Measurements from ENCODE around the gene MAN2B2.
A peak's percentile ranks its signal among the peaks of the same experiment; 100 is the strongest.
"Not testable (repeated sequence)": the region's sequence is repeated elsewhere in the genome, so short reads cannot be mapped to it uniquely, and the experiment has no call there.

The MAN2B2 gene

DNA sequence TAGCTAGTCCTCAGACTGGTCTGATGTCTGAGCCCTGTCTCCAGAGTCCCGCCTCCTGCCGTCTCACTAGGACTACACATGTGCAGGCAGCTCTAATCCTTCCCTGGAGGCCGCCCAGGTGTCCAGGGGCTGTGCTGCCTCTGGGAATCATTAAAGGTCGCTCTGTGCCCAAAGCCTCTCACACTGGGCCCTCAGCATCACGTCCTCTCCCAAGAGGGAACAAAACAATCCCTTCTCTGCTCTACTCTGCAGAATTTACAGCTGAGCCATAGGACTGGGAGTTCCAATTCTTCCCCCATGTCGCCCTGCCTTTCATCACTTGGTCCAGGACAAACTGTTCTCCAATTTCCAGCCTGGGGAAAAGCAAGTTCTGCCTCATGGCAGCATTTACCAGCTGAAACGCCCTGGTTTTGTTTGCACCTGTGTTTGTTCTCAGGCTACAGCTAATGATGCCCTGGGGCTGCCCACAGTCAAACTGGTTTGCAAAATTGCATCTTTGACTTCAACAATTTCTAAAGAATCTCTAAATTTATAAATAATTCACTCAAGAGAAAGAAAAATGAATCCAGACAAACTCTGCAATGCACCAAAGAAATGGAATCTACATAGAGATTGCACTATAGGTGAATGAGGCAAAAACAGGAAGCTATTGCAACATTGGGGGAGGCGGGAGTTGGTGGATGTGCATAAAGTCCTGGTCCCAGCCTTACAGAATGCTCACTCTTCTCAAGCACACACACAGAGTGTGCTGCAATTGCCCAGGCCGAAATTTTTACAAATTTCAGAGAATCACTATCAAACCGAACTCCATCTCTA is 58.3 kb downstream of the MAN2B2 start:
- no peak for TF ChIP-seq POLR2A (IDR thresholded peaks at IDR 0.05; ENCODE audit: low read length)
- TF ChIP-seq GATA1 (IDR thresholded peaks at IDR 0.05; ENCODE audit: low read depth, low read length), result no peak
- DNase-seq, result peak in 1 of 2 experiments; percentile 24

DNA sequence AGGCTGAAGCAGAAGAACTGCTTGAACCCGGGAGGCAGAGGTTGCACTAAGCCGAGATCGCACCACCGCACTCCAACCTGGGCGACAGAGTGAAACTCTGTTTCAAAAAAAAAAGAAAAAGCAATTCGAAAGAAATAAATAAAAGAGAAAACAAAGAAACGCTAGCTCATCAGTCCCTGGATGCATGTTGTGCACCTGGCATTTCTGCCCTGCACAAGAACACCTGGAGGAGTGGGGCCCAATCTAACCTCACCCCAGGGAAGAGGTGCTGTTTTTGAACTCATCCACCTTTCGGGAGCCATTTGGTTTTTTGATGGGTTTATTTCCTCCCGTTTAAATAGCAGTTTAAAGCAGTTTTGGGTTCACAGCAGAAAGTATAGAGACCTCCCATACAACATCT is 59.8 kb downstream of the MAN2B2 start:
- TF ChIP-seq POLR2A (IDR thresholded peaks at IDR 0.05; ENCODE audit: low read length) (no peak), GATA1 (IDR thresholded peaks at IDR 0.05; ENCODE audit: low read depth, low read length) (no peak)
- DNase-seq, result no peak

DNA sequence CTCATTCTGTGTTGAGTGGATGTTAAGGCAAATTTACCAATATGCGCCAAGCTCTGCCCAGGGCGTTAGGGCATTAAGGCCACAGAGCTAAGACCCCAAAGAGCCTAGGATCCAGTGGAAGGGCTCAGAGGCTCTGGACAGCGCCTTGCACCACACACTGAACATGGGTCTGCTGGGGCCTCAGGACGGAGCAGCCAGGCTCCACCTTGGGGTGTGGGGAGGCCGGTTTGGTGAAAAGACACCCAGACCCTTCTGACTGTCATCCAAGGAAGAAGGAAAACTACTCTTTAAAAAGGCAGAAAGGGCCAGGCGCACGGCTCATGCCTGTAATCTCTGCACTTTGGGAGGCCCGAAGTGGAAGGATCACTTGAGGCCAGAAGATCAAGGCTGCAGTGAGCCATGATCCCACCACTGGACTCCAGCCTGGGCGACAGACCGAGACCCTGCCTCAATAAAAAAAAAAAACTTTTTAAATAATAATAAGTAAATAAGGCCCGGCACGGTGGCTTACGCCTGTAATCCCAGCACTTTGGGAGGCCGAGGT is 64.2 kb downstream of the MAN2B2 start:
- TF ChIP-seq POLR2A (IDR thresholded peaks at IDR 0.05; ENCODE audit: low read length), result no peak
- TF ChIP-seq GATA1 (IDR thresholded peaks at IDR 0.05; ENCODE audit: low read depth, low read length), result no peak
- no peak for DNase-seq

DNA sequence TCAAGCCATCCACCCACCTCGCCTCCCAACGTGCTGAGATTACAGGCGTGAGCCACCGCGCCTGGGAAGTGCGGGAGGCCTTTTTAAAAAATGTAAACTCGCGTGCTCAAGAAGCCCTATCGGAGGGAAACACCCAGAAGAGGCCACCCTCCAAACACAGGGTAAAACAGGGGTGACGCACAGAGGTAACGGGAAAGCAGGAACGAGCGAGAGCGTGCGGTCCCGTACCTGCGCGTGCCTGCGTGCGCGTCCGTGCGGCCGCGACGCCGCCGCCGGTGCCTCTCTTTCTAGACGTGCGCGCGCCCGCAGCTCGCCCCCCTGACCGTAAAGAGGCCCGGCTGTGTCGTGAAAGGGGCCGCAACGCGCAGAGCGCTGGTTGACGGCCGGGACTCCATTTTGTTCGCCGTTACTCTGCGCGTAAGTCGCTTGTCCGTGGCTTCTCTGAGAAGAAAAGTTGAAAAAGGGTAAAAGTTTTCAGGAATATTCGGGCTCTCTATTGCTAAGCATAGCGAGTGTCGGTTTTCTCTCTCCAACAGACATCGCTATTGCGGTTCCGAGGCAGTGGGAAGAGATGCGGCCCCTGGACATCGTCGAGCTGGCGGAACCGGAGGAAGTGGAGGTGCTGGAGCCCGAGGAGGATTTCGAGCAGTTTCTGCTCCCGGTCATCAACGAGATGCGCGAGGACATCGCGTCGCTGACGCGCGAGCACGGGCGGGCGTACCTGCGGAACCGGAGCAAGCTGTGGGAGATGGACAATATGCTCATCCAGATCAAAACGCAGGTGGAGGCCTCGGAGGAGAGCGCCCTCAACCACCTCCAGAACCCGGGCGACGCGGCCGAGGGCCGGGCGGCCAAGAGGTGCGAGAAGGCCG is 65.5 kb downstream of the MAN2B2 start, which contains the start of gene MRFAP1:
Gene MRFAP1, plus strand, starts transcription at position 394 of the 872 bp plus-strand sequence. Its CDS starts 178 bp downstream, at position 572.
- DNase-seq, result peak; percentile 98
- peak; percentile 97 for TF ChIP-seq POLR2A (IDR thresholded peaks at IDR 0.05; ENCODE audit: low read length)
- no peak for TF ChIP-seq GATA1 (IDR thresholded peaks at IDR 0.05; ENCODE audit: low read depth, low read length)

DNA sequence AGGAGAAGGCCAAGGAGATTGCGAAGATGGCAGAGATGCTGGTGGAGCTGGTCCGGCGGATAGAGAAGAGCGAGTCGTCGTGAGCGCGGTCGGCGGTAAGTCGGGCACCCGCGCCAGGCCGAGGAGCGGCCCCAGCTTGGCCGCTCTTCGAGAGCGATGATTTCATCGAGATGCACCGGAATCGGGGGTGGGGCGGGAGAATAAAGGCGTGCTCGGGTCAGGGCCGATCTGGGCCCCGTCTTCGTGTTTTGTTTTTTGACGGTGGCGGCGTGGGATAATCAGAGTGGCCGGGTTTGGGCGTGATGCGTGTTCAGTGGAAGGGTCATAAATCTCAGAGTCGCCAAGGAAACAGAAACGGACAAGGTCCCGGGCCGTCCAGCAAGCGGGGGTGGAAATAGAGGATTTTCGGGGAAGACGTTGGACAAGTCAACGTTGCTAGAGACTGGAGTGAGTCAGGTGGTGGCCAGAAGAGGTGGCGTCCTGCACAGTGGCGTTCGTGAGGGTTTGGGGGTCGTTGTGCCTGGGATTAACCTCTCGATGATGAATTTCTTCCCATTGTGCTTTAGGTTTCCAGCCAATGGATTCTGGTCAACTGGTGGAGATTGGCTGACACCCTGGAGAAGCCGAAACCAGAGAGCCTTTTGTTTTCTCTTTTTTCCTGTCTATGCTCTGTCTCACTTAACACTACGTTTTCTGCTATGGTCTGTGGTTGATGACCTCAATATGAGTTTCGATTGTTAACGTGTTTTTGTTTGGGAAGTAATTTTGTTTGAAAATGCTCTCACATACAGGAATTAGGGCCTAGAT is 66.4 kb downstream of the MAN2B2 start:
- DNase-seq, result peak; percentile 79 to 82

DNA sequence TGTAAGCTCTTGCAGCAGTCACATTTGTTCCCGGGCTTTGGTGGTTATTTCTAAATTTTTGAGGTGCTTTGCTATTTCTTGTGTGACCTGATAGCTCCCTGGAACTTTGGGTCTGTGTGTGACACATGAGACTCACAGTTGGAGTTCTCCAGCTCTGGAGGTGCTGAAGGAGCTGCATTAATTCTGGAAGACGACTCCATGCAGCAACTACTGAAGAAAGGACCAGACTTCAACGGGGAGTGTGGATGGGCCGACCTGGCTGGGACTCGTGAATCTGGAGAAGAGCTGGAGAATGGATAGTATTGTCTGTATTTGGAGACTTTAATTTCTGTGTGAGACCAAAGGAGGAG is 67.0 kb downstream of the MAN2B2 start:
- no peak for DNase-seq
- TF ChIP-seq GATA1 (IDR thresholded peaks at IDR 0.05; ENCODE audit: low read depth, low read length) (no peak), POLR2A (IDR thresholded peaks at IDR 0.05; ENCODE audit: low read length) (no peak)

More for the DNA sequence above, 66.4 kb downstream of the MAN2B2 start:
- no peak for TF ChIP-seq POLR2A (IDR thresholded peaks at IDR 0.05; ENCODE audit: low read length)
- TF ChIP-seq GATA1 (IDR thresholded peaks at IDR 0.05; ENCODE audit: low read depth, low read length), result no peak

DNA sequence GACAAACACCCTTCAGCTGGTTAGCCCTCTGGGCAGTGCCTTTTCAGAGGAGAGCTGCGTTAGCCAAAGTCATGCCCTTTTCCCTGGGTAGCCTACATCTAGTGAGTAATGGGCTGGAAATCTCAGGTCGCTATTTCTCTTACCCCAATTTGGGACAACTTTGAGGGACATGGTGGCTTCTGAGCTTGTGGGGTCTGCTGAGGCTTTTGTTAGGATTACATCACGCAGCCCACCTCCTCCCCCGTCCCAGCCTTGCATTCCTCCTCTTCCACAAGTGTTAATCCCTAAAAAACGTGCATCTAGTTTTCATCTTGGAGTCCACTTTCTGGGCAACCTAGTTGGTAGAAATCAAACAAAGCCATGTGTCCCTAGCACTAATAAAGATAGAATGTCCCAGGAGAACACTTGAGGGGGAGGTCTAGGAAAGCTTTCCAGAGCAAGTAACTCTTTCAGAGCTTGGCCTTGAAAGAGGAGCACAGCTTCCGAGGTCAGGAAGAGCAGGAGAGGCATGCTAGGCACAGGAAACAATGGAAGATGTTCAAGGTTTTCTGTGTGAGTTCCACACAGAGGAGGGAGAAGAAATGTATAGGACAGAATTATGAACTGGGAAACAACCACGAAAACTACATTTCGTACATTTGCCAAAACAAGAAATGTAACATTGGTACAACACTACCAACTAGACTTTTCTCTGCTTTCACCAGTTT is 68.3 kb downstream of the MAN2B2 start:
- no peak for DNase-seq
- no peak for TF ChIP-seq GATA1 (IDR thresholded peaks at IDR 0.05; ENCODE audit: low read depth, low read length)
- peak; percentile 24 for TF ChIP-seq POLR2A (IDR thresholded peaks at IDR 0.05; ENCODE audit: low read length)

DNA sequence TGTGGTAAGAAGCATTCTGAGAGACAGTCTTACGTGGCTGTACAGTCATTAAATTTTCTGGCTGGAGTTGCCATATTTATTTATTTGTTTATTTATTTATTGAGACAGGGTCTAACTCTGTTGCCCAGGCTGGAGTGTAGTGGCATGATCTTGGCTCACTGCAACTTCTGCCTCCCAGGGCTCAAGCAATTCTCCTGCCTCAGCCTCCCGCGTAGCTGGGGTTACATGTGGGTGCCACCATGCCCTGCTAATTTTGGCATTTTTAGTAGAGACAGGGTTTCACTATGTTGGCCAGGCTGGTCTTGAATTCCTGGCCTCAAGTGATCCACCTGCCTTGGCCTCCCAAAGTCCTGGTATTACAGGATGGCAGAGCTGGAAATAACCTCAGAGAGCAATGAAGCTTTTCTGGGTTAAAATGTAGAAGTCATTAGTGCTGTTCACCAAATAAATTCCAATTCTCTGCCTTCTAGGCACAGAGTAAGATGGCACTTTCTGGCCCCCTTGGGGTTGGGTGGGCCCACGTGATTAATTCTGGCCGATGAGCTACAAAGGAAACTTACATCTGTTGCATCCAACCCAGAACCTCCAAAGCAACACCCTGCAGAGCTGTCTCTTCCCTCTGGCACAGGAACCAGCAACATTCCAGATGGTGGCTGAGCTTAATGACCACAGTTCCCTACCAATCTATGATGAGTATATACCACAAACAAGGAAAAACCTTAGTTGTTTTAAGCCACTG is 70.0 kb downstream of the MAN2B2 start:
- TF ChIP-seq POLR2A (IDR thresholded peaks at IDR 0.05; ENCODE audit: low read length) (no peak), GATA1 (IDR thresholded peaks at IDR 0.05; ENCODE audit: low read depth, low read length) (no peak)
- DNase-seq, result no peak

DNA sequence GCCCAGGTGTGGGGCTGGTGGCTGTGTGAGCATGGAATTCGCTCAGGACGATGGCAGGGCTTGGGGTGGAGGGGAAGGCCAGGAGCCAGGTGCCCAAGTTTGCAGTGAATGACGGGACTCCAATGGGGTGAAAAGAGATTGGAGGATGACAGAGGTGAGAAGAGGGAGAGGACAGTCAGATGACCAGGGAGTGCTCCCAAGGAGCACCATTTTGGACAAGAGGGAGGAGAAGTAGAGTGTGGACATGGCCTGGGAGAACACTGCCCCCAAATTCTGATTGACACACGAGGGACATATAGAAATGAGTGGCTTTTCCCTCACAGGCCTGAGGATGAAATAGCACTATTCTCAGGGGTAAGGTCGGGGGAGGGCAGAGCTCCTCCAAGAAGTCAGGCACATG is 72.2 kb downstream of the MAN2B2 start:
- TF ChIP-seq GATA1 (IDR thresholded peaks at IDR 0.05; ENCODE audit: low read depth, low read length), result no peak
- TF ChIP-seq POLR2A (IDR thresholded peaks at IDR 0.05; ENCODE audit: low read length), result no peak
- DNase-seq, result no peak

DNA sequence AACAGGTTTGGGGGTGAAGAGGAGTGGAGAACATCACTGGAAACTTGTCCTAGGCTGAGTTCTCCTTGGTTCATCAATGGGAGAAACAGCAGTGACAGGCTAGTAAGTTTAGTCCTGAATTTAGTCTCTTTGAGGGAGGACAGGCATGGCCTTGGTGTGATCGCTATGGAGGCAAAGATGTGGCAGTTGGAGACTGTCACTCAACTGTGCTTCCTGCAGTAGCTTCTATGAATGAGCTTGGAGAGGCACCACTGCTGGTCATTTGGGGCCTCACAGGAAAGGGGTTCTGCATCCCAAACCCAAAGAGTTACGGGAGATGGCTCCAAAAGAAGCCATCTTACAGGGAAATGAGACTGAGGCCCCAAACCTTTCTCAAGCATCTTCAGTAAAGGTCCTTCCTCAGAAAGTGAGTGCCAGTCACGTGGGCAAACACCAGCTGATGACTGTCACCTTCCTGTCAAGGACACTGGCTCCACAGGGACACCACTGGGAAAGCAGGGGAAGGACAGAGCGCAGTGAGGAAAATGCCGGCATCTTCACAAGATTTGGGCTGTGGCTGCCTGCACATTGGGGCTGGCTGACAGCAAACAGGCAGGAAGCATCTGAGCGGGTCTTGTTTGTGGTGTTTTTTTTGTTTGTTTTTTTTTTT is 72.7 kb downstream of the MAN2B2 start:
- no peak for TF ChIP-seq GATA1 (IDR thresholded peaks at IDR 0.05; ENCODE audit: low read depth, low read length)
- no peak for TF ChIP-seq POLR2A (IDR thresholded peaks at IDR 0.05; ENCODE audit: low read length)
- no peak for DNase-seq

DNA sequence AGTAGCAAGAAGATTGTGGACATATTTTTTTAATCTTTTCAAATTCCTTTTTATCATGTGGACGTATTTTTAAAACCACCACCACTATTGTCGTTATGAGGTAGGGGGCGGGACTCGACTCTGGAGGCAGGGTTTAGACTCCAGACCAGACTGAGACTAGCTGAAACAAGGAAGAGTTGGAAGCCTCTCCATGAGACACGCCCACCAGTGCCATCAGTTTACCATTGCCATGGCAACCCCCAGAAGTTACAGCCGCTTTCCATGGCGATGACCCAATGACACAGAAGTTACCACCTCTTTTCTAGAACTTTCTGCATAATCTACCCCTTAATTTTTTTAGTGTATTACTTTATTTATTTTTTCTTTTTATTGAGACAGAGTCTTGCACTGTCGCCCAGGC is 74.2 kb downstream of the MAN2B2 start:
- DNase-seq, result no peak
- TF ChIP-seq POLR2A (IDR thresholded peaks at IDR 0.05; ENCODE audit: low read length) (no peak), GATA1 (IDR thresholded peaks at IDR 0.05; ENCODE audit: low read depth, low read length) (no peak)

DNA sequence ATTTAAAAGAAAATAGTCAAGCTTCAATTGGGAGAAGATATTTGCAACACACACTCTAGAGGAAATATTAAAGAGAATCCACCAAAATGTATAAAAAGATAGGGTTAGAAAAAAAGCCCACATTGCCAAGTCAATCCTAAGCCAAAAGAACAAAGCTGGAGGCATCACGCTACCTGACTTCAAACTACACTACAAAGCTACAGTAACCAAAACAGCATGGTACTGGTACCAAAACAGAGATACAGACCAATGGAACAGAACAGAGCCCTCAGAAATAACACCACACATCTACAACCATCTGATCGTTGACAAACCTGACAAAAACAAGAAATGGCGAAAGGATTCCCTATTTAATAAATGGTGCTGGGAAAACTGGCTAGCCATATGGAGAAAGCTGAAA is 79.2 kb downstream of the MAN2B2 start:
- not testable (repeated sequence) for DNase-seq

DNA sequence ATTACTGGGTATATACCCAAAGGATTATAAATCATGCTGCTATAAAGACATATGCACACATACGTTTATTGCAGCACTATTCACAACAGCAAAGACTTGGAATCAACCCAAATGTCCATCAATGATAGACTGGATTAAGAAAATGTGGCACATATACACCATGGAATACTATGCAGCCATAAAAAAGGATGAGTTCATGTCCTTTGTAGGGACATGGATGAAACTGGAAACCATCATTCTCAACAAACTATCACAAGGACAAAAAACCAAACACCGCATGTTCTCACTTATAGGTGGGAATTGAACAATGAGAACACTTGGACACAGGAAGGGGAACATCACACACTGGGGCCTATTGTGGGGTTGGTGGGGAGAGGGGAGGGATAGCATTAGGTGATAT is 80.3 kb downstream of the MAN2B2 start:
- DNase-seq, result not testable (repeated sequence)

All from erythroblast (primary cell).